H54 (cell line): ENCODE results near the gene FXYD6.

ENCODE experiments used
- DNase-seq: peaks from one replicate; pipeline ENCODE4 v3.0.0; 2011; ENCODE audit warnings: low spot score, mixed read lengths; ENCODE audit not compliant: insufficient read length
- FAIRE-seq: peaks from 3 replicates; lab custom pipeline; 2011; peaks lifted over from hg19 to GRCh38; lab: Jason Lieb, UNC
- POLR2A ChIP-seq: IDR thresholded peaks from 2 replicates; pipeline ENCODE4 v1.6.1; 2011; ENCODE audit warnings: low read depth, mild to moderate bottlenecking, low read length

Gene FXYD6

DNA sequence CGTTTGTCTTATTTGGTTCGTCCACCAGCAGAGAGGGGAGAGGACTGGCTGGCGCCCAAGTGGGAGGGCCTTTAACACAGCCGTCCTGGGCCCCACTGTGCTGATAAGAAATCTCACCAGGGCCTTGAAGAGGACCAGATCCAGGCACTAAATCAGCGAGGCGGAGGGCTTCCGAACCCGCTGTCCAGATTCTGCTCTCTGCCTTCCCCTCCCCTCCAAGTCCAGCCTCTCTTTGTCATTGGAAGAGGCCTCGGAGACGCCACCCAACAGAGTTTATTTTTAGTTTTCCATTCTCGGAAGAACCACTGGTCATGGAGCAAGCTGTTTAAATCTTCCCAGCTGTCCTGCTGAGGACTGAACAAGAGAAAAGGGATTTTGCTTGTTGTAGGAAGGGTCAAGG, 9.3 kb upstream of the FXYD6 start:
- FAIRE-seq: no peak
- DNase-seq: no peak

GRCh38 chr11:117884994-117885393, 8.5 kb upstream of the FXYD6 start:
- TF ChIP-seq POLR2A: no peak

More for the DNA sequence above, 9.3 kb upstream of the FXYD6 start:
- no peak for TF ChIP-seq POLR2A

DNA sequence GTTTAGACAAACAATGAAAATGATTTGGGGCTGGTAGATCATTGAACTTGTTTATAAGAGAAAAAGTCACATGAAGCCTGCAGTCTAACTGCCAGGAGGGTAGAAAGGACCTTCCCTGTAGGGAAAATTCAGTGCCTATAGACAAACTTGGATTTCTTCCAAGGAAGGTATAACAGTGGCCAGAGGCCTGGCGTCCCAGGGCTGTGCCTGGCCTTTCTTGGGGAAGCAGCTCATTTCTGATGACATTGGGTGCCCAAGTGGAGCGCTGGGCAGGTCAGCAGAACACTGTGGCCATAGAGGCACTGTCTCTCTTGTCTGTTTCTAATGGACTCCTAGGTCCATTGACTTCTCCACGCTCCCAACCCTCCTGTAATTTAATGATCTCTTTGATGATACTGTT, 6.6 kb upstream of the FXYD6 start:
- no peak for DNase-seq
- TF ChIP-seq POLR2A: no peak
- no peak for FAIRE-seq

More at GRCh38 chr11:117884994-117885393, 8.5 kb upstream of the FXYD6 start:
- FAIRE-seq (no peak), DNase-seq (no peak)

- no peak for DNase-seq
- no peak for TF ChIP-seq POLR2A
- no peak for FAIRE-seq
Measured at GRCh38 chr11:117882311-117882905, 6.0 kb upstream of the FXYD6 start.

GRCh38 chr11:117881217-117881616, 4.8 kb upstream of the FXYD6 start:
- no peak for TF ChIP-seq POLR2A
- FAIRE-seq: no peak

GRCh38 chr11:117879516-117880480, 3.3 kb upstream of the FXYD6 start:
- FAIRE-seq: no peak
- no peak for DNase-seq
- TF ChIP-seq POLR2A: no peak

More at GRCh38 chr11:117881217-117881616, 4.8 kb upstream of the FXYD6 start:
- DNase-seq: no peak

DNA sequence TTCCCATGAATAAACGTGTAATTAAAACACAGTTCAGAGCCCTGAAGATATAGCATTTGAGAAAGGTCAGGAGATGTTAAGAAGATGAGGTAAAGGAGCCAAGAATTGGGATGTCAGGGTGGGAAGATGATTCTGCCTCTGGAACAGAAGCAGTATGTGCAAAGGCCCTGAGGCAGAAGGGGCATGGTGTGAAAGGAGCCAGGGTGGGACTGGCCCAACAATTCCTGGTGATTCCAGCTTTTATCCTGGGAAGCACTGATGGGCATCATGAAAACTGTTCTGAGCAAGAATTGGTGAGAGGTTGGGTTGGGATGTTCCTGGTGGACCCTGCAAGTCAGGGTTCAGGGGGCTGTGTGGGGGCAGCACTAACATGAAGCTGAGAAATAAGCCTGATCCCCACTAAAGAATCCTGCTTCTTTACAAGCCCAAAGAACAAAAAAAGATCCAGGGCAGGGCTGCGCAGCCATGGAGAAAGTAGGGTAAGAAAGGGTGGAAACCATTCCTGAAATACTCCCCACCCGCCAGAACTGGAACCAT, 2.5 kb upstream of the FXYD6 start:
- no peak for FAIRE-seq
- DNase-seq: no peak
- TF ChIP-seq POLR2A: no peak

DNA sequence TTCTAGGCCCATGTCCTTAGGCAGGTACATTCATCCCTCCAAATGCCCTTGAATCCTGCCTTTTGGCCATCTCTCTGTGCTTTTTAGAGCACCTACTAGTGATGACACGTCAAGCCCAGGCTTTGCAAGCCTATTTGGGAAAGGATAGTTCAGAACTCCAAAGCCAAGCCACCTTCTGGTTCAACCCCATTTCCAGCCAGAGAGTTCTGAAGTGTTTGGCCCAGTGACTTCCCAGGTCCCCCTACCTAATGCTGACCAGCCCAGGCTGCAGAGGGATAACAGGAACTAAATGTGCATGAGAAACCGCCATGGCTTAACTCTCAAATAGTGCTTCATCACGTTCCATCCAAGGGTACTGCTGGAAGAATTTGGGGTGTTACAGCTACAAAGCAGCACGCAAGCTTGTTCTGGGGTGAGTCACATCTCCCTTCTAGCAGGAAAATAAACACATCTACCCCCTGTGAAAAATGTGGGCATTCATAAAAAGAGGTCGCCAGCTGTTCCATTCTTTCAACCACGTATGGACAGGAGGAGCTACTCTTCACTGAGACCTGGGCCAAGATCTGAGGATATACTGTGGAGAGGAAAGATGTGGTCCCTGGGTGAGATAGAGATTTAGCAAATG, 2.0 kb upstream of the FXYD6 start:
- no peak for TF ChIP-seq POLR2A
- DNase-seq: no peak
- no peak for FAIRE-seq

DNA sequence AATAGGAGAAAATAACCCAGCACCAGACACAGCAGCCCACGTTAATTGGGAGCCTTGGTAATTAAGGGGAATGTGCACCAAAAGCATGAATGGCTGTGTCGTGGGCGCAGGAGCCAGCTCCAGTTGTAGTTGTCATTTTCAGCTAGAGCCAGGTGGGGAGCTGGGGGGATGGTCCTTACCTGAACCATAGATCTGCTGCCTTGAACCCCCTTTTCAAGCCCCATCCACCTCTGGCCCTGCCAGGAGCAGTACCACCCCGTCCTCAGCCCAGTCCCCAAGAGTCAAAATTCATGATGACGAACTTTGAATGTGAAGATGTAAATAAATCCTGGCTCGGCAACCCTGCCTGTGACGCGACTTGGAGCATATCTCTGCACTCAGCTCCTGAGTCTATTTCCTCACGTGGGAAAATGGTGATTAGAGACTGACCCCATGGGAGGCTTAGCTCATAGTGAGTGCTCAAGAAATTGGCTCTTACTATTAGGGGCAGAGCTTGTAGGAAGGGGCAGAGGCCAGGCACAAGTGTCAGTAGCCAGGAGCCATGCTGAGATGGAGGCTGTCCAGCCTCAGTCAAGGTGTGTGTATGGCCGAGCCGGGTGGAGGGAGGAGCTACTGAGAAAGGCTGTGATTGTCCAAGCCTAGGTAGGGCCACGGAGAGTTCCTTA, 794 bp upstream of the FXYD6 start:
- FAIRE-seq: no peak
- no peak for TF ChIP-seq POLR2A
- DNase-seq: no peak

- no peak for FAIRE-seq
- no peak for DNase-seq
- no peak for TF ChIP-seq POLR2A
Measured at GRCh38 chr11:117876059-117876340, 458 bp downstream of the FXYD6 start.

- TF ChIP-seq POLR2A: no peak
- DNase-seq (no peak), FAIRE-seq (no peak)
Measured at GRCh38 chr11:117875382-117876058, 938 bp downstream of the FXYD6 start.

- FAIRE-seq: no peak
- no peak for TF ChIP-seq POLR2A
Measured at GRCh38 chr11:117874910-117875381, 1.5 kb downstream of the FXYD6 start.

More at GRCh38 chr11:117874910-117875381, 1.5 kb downstream of the FXYD6 start:
- DNase-seq: no peak
